Measurements from ENCODE around the gene COPE. TPM values are rescaled to one million over a fixed set of nuclear protein-coding genes. Genes with fewer than 3 reads are reported as not detected.

The COPE gene
- total RNA-seq, 2 experiments from 2014 or later, result 218 to 258 TPM

DNA sequence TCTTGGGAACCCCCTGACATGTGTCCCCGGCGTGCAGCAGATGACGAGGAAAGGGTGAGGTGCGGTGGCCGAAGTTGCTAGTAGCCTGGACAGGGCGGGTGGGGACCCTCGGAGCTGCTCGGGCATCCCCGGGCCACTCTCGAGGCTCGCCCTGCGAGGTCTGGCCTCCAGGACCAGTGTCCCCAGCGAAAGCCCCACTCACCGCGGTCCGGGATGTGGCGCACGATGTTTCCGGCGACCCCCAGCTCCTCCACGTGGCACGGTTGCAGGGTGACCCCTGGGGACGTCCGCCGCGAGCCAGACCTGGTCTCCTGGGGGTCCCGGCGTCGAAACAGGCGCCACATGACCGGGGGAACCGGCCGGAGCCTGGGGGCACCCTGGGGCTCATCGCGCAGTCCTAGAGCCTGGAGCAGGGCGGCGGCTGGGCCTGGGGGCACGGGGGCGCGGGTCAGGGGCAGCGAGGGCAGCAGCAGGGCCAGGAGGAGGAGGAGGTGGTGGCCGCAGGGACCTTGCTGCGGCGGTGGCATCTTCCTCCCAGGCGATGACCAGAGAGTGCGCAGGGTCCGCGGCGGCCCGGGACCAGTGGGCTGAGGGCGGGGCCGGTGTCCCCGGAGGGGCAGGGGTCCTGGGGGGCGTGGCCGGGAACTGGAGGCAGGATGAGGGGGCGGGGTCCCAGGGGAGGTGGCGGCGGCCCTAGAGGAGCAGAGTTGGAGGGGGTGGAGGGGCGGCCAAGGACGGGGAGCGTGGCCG, 49.2 kb downstream of the COPE start:
- H3K4me1 Mint-ChIP-seq, result peaks cover 8% of the 10 kb centered on the region
- no peak overlapping the region for H3K4me3 Mint-ChIP-seq
- peaks cover 4% of the 10 kb centered on the region for H3K27me3 Mint-ChIP-seq
- H3K27ac Mint-ChIP-seq, result no peak overlapping the region
- POLR2A ChIA-PET, result no interaction called here
- peaks cover 21% of the 10 kb centered on the region for H3K36me3 Mint-ChIP-seq (ENCODE audit: low read depth)
- CTCF ChIA-PET, result no interaction called here
- DNase-seq, result no peak
- H3K9me3 Mint-ChIP-seq, result no peaks in the 10 kb centered on the region

DNA sequence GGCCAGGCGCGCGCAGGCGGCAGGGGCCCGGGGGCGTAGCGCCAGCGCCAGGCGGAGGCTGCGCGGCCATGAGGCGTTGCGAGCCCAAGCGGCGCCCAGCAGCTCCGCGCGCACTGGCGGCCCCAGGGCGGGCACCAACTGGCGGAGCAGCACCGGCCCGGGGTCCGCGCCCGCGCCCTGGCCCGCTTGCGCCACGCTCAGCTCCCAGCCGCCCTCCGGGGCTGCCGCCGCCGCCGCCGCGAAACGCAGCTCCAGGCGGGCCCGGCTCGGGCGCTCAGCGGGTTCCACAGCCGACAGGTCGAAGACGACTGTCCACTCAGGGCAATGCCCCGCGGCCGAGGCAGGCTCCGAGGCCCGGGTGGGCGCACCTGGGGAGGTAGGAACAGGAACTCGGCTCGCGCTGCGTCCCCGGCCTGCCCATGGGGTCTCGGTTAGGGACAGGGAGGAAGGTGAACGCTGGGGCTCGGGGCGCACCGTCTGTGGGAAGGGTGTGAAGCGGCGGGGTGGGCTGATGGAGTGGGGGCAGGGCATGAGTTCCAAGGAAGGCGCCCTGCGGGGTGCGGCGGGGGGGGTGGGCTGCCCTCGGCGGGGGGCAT, 50.1 kb downstream of the COPE start:
- Mint-ChIP-seq H3K4me3 (no peak overlapping the region), H3K27ac (no peak overlapping the region), H3K36me3 (ENCODE audit: low read depth) (peaks cover 24% of the 10 kb centered on the region), H3K27me3 (peaks cover 4% of the 10 kb centered on the region), H3K4me1 (peaks cover 8% of the 10 kb centered on the region), H3K9me3 (no peaks in the 10 kb centered on the region)
- no peak for DNase-seq
- ChIA-PET CTCF (no interaction called here), POLR2A (no interaction called here)

DNA sequence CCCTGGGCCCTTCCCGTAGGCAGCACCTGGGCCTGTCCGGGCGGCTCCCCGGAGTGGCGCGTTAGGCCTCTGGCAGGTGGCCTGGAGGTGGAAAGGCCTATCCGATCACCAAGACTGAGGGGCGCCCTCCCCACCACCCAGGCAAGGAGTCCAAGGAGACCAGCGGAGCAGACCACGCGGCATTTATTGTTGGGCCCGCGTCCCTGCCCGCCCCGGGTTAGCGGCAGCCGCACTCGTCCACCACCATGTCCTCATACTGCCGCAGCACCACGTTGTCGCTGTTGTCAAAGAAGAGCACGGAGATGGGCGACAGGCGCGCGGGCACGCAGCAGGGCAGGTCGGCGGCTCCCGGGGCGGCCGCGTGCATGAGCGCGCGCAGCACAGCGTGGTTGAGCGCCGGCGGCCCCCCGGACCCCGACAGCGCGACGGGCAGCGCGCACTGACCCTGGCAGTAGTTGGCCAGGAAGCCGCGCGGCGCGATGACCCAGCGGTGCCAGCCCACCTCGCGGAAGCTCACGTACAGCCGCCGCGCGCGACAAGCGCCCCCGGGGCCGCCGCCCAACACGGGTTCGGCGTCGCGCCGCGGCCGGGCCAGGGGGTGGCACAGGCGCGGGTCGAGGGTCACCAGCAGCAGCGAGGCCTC, 50.7 kb downstream of the COPE start:
- POLR2A ChIA-PET, result no interaction called here
- H3K9me3 Mint-ChIP-seq, result no peaks in the 10 kb centered on the region

DNA sequence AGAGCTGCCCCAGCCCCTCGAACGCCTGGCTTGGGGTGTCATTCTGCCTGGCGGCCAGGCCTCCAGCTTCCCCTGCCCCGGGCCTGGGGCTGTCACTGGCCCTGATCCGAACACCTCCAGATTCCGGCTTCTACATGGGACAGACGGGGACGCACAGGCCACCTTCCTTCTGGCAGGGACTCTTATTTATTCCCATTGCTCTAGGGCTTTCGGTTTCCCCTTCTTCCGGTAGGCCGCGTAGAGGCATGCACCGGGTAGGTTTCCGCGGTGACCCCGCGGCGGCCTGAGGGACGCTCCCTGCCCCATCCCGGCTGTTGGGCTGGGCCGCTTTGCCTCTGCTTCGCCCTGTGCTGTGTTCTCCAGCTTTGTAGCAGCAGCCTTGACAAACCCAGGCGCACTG, 51.4 kb downstream of the COPE start:
- Mint-ChIP-seq H3K9me3 (no peaks in the 10 kb centered on the region), H3K4me1 (peaks cover 8% of the 10 kb centered on the region), H3K36me3 (ENCODE audit: low read depth) (peaks cover 28% of the 10 kb centered on the region), H3K27ac (no peak overlapping the region), H3K4me3 (no peak overlapping the region), H3K27me3 (peaks cover 4% of the 10 kb centered on the region)
- POLR2A ChIA-PET, result no interaction called here
- CTCF ChIA-PET, result interaction anchor here (0.5 to 1.5 kb wide), 5 partner anchors 8 to 676 kb away, joined by 3 to 4 read pairs (median 3); no protein-coding TSS in a partner anchor
- no peak for DNase-seq

More for the DNA sequence above, 50.7 kb downstream of the COPE start:
- H3K36me3 Mint-ChIP-seq (ENCODE audit: low read depth), result peaks cover 28% of the 10 kb centered on the region
- H3K27ac Mint-ChIP-seq, result no peak overlapping the region
- H3K4me3 Mint-ChIP-seq, result no peak overlapping the region
- CTCF ChIA-PET, result interaction anchor here (0.6 kb wide), 1 partner anchor 461 kb away, joined by 3 read pairs; no protein-coding TSS in a partner anchor
- DNase-seq, result no peak
- peaks cover 4% of the 10 kb centered on the region for H3K27me3 Mint-ChIP-seq
- peaks cover 8% of the 10 kb centered on the region for H3K4me1 Mint-ChIP-seq

DNA sequence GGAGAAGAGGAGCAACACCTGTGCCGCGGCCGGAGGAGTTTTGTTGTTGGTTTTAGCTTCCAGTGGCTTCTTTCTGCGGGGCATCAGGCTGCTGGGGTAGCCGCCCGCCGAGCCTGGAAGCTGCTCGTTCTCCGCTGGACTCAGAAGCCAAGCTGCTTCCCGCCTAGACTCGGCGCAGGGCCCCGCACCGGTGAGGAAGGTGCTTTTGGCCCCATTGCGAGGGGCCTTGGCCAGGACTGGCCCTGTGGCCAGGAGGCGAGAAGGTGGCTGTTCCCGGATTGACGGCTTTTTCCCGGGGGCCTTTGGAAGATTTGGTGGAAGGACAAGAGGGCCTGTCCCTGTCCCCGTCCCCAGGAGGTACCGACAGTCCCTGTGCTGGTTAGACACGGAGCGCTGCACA, 52.0 kb downstream of the COPE start:
- Mint-ChIP-seq H3K27ac (no peak overlapping the region), H3K36me3 (ENCODE audit: low read depth) (peaks cover 33% of the 10 kb centered on the region), H3K27me3 (peaks cover 4% of the 10 kb centered on the region), H3K4me3 (no peak overlapping the region), H3K9me3 (no peaks in the 10 kb centered on the region), H3K4me1 (peaks cover 8% of the 10 kb centered on the region)
- POLR2A ChIA-PET, result no interaction called here
- CTCF ChIA-PET, result interaction anchor here (0.8 to 2.6 kb wide), 6 partner anchors 8 to 278 kb away, joined by 3 to 6 read pairs (median 4); partner anchors contain the start of gene REX1BD
- DNase-seq, result no peak

DNA sequence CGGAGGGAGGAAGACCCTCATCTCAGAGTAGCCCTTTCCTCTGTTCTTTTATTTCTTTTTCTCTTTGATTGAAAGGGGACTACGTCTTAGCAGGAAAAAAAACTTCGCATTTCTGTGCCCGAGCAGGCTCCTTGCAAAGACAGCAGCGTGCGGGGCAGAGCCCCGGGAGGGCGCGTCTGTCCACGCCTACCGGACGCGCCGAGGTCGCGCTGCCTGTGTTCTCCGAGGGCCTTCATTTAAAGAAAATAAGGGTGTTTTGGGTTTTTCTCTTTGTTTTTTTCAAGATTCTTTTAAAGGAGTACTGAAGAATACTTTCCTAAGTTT, 52.4 kb downstream of the COPE start:
- ChIA-PET CTCF (interaction anchor here (0.8 to 2.6 kb wide), 5 partner anchors 8 to 278 kb away, joined by 3 to 6 read pairs (median 4); partner anchors contain the start of gene REX1BD), POLR2A (no interaction called here)
- Mint-ChIP-seq H3K4me3 (no peak overlapping the region), H3K27me3 (peaks cover 3% of the 10 kb centered on the region), H3K9me3 (no peaks in the 10 kb centered on the region), H3K27ac (no peak overlapping the region), H3K4me1 (peaks cover 7% of the 10 kb centered on the region), H3K36me3 (ENCODE audit: low read depth) (peaks cover 37% of the 10 kb centered on the region)
- no peak for DNase-seq

DNA sequence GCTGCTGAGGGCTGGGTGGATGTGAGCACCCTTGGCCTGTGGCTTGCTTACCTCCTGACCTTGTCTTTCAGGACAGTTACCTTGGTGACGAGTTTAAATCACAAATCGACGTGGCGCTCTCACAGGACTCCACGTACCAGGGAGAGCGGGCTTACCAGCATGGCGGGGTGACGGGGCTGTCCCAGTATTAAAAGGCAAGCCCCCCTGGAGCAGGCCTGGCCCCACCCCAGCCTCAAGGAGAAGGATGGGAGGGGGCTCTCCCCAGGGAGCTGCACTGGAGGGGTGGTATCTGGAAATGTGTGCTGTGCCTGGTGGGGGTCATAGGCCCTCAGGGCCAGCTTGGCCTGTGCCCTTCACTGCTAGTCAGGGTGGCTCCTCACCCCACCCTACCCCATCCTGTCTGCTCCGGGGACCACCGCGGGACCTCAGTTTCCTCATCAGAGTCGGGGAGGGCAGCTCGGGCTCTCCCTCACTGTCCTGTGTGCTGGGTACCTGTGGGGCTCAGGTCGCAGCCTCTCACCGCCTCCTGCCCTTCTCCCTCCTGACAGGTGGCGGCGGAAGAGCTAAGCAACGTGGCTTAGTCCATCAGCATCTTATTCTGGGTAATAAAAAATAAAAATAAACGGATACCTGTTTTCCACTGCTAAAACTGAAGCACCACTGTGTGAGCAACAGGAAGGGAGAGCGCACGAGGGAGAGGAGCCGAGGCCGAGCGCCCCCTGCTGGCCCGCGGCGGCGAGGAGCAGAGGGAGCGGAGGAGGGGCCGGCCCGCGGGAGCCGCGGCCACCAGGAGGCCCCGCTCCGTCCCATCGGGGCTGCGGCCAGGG, 53.0 kb downstream of the COPE start:
- peak; percentile 57 for DNase-seq
- H3K36me3 Mint-ChIP-seq (ENCODE audit: low read depth), result peaks cover 43% of the 10 kb centered on the region
- peaks cover 3% of the 10 kb centered on the region for H3K4me1 Mint-ChIP-seq
- H3K4me3 Mint-ChIP-seq, result no peak overlapping the region
- no peak overlapping the region for H3K27ac Mint-ChIP-seq
- H3K9me3 Mint-ChIP-seq, result no peaks in the 10 kb centered on the region
- POLR2A ChIA-PET, result no interaction called here
- H3K27me3 Mint-ChIP-seq, result no peaks in the 10 kb centered on the region
- CTCF ChIA-PET, result interaction anchor here (0.5 to 2.6 kb wide), 6 partner anchors 10 to 414 kb away, joined by 3 to 6 read pairs (median 4); partner anchors contain the start of gene REX1BD

DNA sequence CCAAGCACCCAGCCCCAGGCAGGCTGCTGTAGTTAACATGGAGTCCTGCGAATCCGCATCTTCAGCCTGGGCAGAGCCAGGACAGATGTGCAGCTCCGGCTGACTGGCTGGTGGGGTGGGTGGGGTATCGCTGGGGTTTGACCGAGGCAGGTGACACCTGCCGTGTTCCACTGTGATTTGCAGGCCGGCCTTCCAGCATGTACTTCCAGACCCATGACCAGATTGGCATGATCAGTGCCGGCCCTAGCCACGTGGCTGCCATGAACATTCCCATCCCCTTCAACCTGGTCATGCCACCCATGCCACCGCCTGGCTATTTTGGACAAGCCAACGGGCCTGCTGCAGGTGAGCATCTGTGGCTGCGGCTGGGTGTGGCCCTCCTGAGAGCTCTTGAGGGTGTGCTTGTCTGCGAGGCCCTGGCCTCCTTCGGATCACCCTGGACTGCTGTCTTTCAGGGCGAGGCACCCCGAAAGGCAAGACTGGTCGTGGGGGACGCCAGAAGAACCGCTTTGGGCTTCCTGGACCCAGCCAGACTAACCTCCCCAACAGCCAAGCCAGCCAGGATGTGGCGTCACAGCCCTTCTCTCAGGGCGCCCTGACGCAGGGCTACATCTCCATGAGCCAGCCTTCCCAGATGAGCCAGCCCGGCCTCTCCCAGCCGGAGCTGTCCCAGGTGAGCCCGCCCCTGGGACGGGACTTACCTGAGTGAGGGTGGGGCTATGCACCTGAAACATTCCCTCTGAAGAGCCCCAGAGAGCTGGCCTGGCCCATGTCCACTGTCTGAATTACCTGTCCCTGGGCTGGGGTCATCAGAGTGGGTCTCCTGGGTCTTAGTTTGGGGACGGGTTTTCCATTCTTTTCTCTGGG, 53.8 kb downstream of the COPE start:
- DNase-seq, result no peak
- Mint-ChIP-seq H3K4me1 (no peaks in the 10 kb centered on the region), H3K9me3 (no peaks in the 10 kb centered on the region), H3K27me3 (no peaks in the 10 kb centered on the region), H3K4me3 (no peak overlapping the region), H3K27ac (no peak overlapping the region), H3K36me3 (ENCODE audit: low read depth) (peaks cover 48% of the 10 kb centered on the region)
- POLR2A ChIA-PET, result no interaction called here
- CTCF ChIA-PET, result interaction anchor here (1.0 to 2.6 kb wide), 3 partner anchors 10 to 277 kb away, joined by 3 to 6 read pairs (median 4); partner anchors contain the start of gene REX1BD

DNA sequence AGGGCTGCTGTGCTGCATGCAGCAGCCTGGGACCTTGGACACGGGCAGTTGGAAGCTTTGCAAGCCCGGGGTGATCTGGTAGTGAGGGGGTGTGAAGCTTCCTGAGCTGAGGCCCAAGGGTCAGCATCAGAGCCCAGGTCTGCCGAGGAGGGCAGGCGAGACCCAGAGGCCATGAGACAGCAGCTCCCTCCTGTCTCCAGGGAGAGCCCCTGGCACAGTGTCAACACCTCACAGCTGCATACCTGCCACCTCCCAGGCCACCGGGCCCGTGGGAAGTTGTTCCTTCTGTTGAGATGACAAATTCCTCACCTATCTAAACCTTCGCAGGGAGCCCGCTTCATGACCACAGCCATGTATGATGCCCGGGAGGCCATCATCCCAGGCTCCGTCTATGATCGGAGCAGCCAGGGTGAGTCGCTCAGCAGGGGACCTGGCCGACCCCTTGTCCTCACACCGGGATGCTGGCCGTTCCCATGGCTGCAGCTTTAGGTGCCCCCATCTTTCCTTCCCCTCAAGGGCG, 55.3 kb downstream of the COPE start:
- POLR2A ChIA-PET, result no interaction called here

DNA sequence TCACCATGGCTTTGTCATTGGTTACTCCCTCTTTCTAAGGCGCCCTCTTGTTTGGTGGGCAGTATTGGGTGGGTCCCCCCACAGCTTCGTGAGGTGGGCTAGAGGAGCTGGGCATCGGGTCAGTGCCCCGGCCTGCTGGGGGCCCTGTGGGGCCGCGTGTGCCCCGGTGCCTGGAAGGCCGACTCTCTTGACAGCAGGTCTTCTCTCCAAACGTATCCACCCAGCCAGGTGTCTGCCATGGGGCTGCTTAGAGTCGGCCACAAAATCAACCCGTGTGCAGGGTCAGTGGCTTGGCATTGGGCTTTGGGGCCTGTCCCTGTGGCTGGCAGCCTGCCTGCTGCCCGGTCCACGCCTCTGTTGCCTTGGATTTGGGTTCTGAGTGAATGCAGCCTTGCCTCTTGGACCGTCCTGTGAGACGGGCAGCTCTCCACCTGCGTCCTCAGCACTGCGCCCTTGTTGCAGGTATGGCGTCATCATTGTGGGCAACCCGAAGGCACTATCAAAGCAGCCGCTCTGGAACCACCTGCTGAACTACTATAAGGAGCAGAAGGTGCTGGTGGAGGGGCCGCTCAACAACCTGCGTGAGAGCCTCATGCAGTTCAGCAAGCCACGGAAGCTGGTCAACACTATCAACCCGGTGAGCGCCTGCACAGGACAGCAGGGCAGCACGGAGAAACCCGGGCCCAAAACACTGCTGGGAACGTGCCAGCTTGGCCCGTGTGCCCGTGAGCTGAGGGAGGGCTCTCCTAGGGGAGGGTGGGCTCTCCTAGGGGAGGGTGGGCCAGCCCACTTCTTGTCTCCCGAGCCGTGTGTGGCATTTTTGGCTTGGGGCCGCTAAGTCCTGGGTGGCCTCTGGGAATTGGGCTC, 56.0 kb downstream of the COPE start:
- no peaks in the 10 kb centered on the region for H3K4me1 Mint-ChIP-seq
- no peaks in the 10 kb centered on the region for H3K9me3 Mint-ChIP-seq
- CTCF ChIA-PET, result interaction anchor here (1.2 kb wide), 1 partner anchor 15 kb away, joined by 3 read pairs; no protein-coding TSS in a partner anchor
- DNase-seq, result no peak
- H3K27me3 Mint-ChIP-seq, result no peaks in the 10 kb centered on the region
- H3K27ac Mint-ChIP-seq, result no peak overlapping the region
- no peak overlapping the region for H3K4me3 Mint-ChIP-seq
- peaks cover 52% of the 10 kb centered on the region for H3K36me3 Mint-ChIP-seq (ENCODE audit: low read depth)
- POLR2A ChIA-PET, result no interaction called here

More for the DNA sequence above, 55.3 kb downstream of the COPE start:
- Mint-ChIP-seq H3K27me3 (no peaks in the 10 kb centered on the region), H3K4me1 (no peaks in the 10 kb centered on the region), H3K4me3 (no peak overlapping the region), H3K36me3 (ENCODE audit: low read depth) (peaks cover 51% of the 10 kb centered on the region), H3K27ac (no peak overlapping the region), H3K9me3 (no peaks in the 10 kb centered on the region)
- CTCF ChIA-PET, result interaction anchor here (0.8 to 1.2 kb wide), 2 partner anchors 13 to 14 kb away, joined by 3 to 4 read pairs; no protein-coding TSS in a partner anchor
- DNase-seq, result no peak

DNA sequence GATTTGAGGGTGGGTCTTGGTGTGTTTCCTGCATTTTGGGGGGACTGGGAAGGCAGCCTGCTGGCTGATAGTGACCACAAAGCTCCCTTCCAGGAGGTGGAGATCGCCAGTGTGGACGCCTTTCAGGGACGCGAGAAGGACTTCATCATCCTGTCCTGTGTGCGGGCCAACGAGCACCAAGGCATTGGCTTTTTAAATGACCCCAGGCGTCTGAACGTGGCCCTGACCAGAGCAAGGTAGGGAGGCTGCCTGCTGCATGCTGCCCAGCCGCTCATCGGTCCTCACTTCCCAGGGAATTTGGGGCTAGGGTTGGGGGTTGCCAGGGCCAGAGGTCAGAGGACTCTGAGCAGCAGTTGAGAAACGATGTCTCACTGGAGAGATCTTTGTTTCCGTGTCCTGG, 57.3 kb downstream of the COPE start:
- H3K36me3 Mint-ChIP-seq (ENCODE audit: low read depth), result peaks cover 46% of the 10 kb centered on the region
- no peaks in the 10 kb centered on the region for H3K9me3 Mint-ChIP-seq
- ChIA-PET POLR2A (no interaction called here), CTCF (interaction anchor here (0.6 to 2.3 kb wide), 2 partner anchors 11 to 456 kb away, joined by 4 to 6 read pairs; no protein-coding TSS in a partner anchor)
- H3K27ac Mint-ChIP-seq, result no peak overlapping the region
- DNase-seq, result no peak
- no peaks in the 10 kb centered on the region for H3K27me3 Mint-ChIP-seq
- no peaks in the 10 kb centered on the region for H3K4me1 Mint-ChIP-seq
- no peak overlapping the region for H3K4me3 Mint-ChIP-seq
